ENCODE measurements around the gene CCN5.

The CCN5 gene

GRCh38 chr20:44717986-44718385 is 2.8 kb downstream of the CCN5 start:
- no peak for DNase-seq

GRCh38 chr20:44719841-44720240 is 4.7 kb downstream of the CCN5 start:
- DNase-seq: no peak

- no peak for DNase-seq
These were observed 5.4 kb downstream of the CCN5 start for GRCh38 chr20:44720621-44720996.

- DNase-seq: no peak
These were observed 6.0 kb downstream of the CCN5 start for GRCh38 chr20:44720997-44721784.

GRCh38 chr20:44721785-44722054 is 6.6 kb downstream of the CCN5 start:
- DNase-seq: no peak

GRCh38 chr20:44722990-44723389 is 7.8 kb downstream of the CCN5 start:
- DNase-seq: no peak

GRCh38 chr20:44723391-44723790 is 8.2 kb downstream of the CCN5 start:
- no peak for DNase-seq

GRCh38 chr20:44723798-44724362 is 8.7 kb downstream of the CCN5 start:
- no peak for DNase-seq

- DNase-seq: no peak
These were observed 9.4 kb downstream of the CCN5 start for GRCh38 chr20:44724423-44725091.

GRCh38 chr20:44725837-44726236 is 10.7 kb downstream of the CCN5 start:
- DNase-seq: no peak

- DNase-seq: no peak
These were observed 11.9 kb downstream of the CCN5 start for GRCh38 chr20:44727039-44727438.

- DNase-seq: no peak
These were observed 12.5 kb downstream of the CCN5 start for GRCh38 chr20:44727651-44728050.

GRCh38 chr20:44728801-44729443 is 13.8 kb downstream of the CCN5 start:
- DNase-seq: no peak

GRCh38 chr20:44730441-44730840 is 15.3 kb downstream of the CCN5 start:
- DNase-seq: no peak

- DNase-seq: no peak
These were observed 16.5 kb downstream of the CCN5 start for GRCh38 chr20:44731657-44732056.

GRCh38 chr20:44732327-44732726 is 17.2 kb downstream of the CCN5 start:
- DNase-seq: no peak

- DNase-seq: peak; percentile 32
These were observed 18.3 kb downstream of the CCN5 start for GRCh38 chr20:44733341-44734069.

- DNase-seq: no peak
These were observed 19.8 kb downstream of the CCN5 start for GRCh38 chr20:44734938-44735337.

GRCh38 chr20:44735816-44736169 is 20.6 kb downstream of the CCN5 start:
- no peak for DNase-seq

- DNase-seq: no peak
These were observed 21.2 kb downstream of the CCN5 start for GRCh38 chr20:44736170-44737021.

- DNase-seq: no peak
These were observed 21.9 kb downstream of the CCN5 start for GRCh38 chr20:44737116-44737515.

GRCh38 chr20:44738813-44739477 is 23.8 kb downstream of the CCN5 start:
- DNase-seq: peak; percentile 7
